GM21737 (cell line): ENCODE results near the gene ASH1L.
"Not testable (repeated sequence)": the region's sequence is repeated elsewhere in the genome, so short reads cannot be mapped to it uniquely, and the experiment has no call there.

Source experiments
- ATAC-seq: cut with Tn5 transposase; IDR thresholded peaks from one replicate; pipeline ENCODE4 v1.9.1; 2021; ENCODE audit warnings: mild to moderate bottlenecking, moderate library complexity; ENCODE audit not compliant: unreplicated experiment

ASH1L gene

GRCh38 chr1:155339515-155340097 is 223.0 kb downstream of the ASH1L start:
- no peak for ATAC-seq

GRCh38 chr1:155334962-155335361 is 227.6 kb downstream of the ASH1L start:
- ATAC-seq, result no peak

GRCh38 chr1:155329980-155330598 is 232.5 kb downstream of the ASH1L start:
- no peak for ATAC-seq

- ATAC-seq, result not testable (repeated sequence)
Observed at GRCh38 chr1:155328856-155329255, 233.7 kb downstream of the ASH1L start.

- no peak for ATAC-seq
Observed at GRCh38 chr1:155327981-155328380, 234.6 kb downstream of the ASH1L start.

- ATAC-seq, result no peak
Observed at GRCh38 chr1:155326631-155327037, 236.0 kb downstream of the ASH1L start.

- ATAC-seq, result no peak
Observed at GRCh38 chr1:155326020-155326526, 236.5 kb downstream of the ASH1L start.

- no peak for ATAC-seq
Observed at GRCh38 chr1:155325603-155325893, 237.1 kb downstream of the ASH1L start.

- ATAC-seq, result no peak
Observed at GRCh38 chr1:155324717-155325602, 237.6 kb downstream of the ASH1L start.

GRCh38 chr1:155324037-155324716 is 238.4 kb downstream of the ASH1L start:
- peak; percentile 59 for ATAC-seq

GRCh38 chr1:155323729-155324036 is 238.9 kb downstream of the ASH1L start:
- ATAC-seq, result peak; percentile 36

GRCh38 chr1:155322953-155323728 is 239.5 kb downstream of the ASH1L start:
- ATAC-seq, result peak; percentile 37

- ATAC-seq, result no peak
Observed at GRCh38 chr1:155322571-155322952, 240.0 kb downstream of the ASH1L start.

- no peak for ATAC-seq
Observed at GRCh38 chr1:155321639-155322503, 240.7 kb downstream of the ASH1L start.

GRCh38 chr1:155320661-155321617 is 241.7 kb downstream of the ASH1L start, which contains the start of gene RUSC1:
Gene RUSC1, plus strand, starts transcription at chr1:155320894. Its CDS starts 880 bp downstream, at chr1:155321774.
- peak; percentile 23 for ATAC-seq

GRCh38 chr1:155320252-155320651 is 242.4 kb downstream of the ASH1L start:
- ATAC-seq, result no peak

- no peak for ATAC-seq
Observed at GRCh38 chr1:155319536-155319935, 243.1 kb downstream of the ASH1L start.

GRCh38 chr1:155318082-155318481 is 244.5 kb downstream of the ASH1L start:
- no peak for ATAC-seq

- no peak for ATAC-seq
Observed at GRCh38 chr1:155316922-155317321, 245.7 kb downstream of the ASH1L start.
